Lower leg skin (tissue), 3 donors: Measurements from ENCODE around the gene ADD2.

ENCODE experiments used
- POLR2A ChIP-seq, 2 donors: fragments of 450-650 bp; IDR thresholded peaks; one replicate each; pipeline ENCODE4 v1.6.1; 2016 to 2017; ENCODE audit warnings: antibody characterized with exemption in 2 of 2, mild to moderate bottlenecking in 1 of 2, moderate library complexity in 1 of 2
- TF ChIP-seq, protein P1 (sequence below), 3 donors: fragments of 450-650 bp; IDR thresholded peaks; one replicate each; pipeline ENCODE4 v1.5.1; 2016; ENCODE audit warnings: antibody characterized with exemption in 3 of 3, mild to moderate bottlenecking in 3 of 3, moderate library complexity in 2 of 3

DNA sequence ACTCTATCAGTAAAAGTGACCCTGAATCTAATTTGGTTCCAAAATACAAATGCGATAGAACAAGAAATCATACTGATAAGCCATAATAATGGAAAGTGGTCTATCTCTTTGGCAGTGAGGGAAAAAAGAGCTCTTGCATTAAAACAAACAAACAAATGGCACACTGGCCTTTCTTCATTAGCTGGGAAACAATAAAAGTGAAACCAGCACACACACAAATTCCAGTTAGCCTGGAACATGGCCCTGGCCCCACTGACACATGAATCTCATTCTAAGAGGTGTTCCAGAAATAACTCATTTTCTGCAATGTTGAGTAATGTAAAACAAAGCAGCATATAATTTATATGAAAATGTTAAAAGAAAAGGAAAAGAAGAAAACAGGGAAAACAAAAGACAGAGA is 135.0 kb downstream of the ADD2 start:
- TF ChIP-seq, protein P1, sequence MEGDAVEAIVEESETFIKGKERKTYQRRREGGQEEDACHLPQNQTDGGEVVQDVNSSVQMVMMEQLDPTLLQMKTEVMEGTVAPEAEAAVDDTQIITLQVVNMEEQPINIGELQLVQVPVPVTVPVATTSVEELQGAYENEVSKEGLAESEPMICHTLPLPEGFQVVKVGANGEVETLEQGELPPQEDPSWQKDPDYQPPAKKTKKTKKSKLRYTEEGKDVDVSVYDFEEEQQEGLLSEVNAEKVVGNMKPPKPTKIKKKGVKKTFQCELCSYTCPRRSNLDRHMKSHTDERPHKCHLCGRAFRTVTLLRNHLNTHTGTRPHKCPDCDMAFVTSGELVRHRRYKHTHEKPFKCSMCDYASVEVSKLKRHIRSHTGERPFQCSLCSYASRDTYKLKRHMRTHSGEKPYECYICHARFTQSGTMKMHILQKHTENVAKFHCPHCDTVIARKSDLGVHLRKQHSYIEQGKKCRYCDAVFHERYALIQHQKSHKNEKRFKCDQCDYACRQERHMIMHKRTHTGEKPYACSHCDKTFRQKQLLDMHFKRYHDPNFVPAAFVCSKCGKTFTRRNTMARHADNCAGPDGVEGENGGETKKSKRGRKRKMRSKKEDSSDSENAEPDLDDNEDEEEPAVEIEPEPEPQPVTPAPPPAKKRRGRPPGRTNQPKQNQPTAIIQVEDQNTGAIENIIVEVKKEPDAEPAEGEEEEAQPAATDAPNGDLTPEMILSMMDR (IDR thresholded peaks at IDR 0.05) = no peak
- TF ChIP-seq POLR2A (IDR thresholded peaks at IDR 0.05) = no peak
